GM19240 (cell line): ENCODE measurements around the gene ANTXR2.
"Not testable (repeated sequence)": the region's sequence is repeated elsewhere in the genome, so short reads cannot be mapped to it uniquely, and the experiment has no call there.

Experiments
- DNase-seq: peaks from one replicate; pipeline ENCODE4 v3.0.0; 2011; ENCODE audit warnings: low spot score; ENCODE audit not compliant: insufficient read length

Gene ANTXR2

GRCh38 chr4:79991100-79991499 is 81.9 kb downstream of the ANTXR2 start:
- DNase-seq = not testable (repeated sequence)

GRCh38 chr4:79987401-79987800 is 85.6 kb downstream of the ANTXR2 start:
- no peak for DNase-seq

- DNase-seq = no peak
Measured at GRCh38 chr4:79983431-79983830, 89.6 kb downstream of the ANTXR2 start.

GRCh38 chr4:79982601-79983322 is 90.3 kb downstream of the ANTXR2 start:
- no peak for DNase-seq

- no peak for DNase-seq
Measured at GRCh38 chr4:79980448-79980847, 92.6 kb downstream of the ANTXR2 start.

DNA sequence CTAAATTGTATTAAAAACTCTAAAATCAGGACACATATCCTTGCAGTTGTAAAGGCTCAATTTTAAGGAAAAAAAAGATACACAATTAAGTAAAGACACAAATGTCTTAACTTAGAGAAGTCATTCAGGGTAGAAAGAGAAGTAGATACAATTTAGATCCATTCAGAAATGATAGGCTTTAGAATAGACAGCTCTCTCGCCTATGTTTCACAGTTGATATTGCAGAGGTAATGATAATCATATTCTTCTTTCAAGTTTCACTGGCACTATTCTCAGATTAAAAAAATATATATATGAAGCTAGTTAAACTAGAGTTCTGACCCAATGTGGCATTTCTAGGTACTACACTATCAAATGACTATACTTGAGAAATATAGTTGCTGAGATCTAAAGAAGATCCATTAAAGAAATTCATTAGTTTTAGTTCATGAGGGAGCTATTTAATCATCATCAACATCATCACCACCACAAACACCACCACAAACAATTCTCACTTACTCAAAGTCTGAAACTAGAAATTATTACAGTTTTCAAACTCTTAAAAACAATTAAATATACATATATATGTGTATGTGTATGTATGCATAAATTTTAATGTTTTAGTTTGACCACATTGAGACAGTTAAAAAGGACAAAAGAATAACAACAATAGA is 93.1 kb downstream of the ANTXR2 start:
- DNase-seq = no peak

DNA sequence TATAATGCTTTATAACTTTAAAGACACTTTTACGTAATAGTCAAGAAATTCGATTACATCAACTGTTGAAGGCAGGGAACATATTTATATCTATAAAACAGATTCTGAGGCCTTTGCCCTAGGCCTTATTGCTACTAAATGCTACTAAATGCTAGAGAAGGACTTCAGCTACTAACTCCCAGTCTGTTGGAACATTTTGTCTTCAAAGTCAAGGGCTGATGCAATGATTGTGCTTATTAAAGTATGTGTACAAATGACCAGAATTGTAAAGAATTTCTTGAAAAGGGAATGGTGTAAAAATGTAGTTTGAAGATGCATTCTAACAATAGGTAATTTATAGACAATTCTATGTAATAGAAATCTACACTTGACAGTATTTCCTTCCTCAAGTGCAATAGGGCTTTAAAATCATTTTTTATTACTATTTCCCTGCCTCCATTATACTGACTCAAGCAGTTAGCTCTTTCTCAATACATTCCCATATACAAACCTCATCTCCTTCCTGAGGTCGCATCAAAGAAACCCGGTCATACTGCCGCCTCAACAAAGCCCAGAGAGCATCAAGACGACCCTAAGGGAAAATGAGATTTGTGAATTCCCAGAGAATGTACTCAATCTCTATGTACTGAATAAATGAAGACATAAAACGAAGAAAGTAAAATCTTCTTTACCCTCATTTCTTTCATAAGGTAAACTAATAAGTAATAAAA is 95.7 kb downstream of the ANTXR2 start:
- DNase-seq = no peak

DNA sequence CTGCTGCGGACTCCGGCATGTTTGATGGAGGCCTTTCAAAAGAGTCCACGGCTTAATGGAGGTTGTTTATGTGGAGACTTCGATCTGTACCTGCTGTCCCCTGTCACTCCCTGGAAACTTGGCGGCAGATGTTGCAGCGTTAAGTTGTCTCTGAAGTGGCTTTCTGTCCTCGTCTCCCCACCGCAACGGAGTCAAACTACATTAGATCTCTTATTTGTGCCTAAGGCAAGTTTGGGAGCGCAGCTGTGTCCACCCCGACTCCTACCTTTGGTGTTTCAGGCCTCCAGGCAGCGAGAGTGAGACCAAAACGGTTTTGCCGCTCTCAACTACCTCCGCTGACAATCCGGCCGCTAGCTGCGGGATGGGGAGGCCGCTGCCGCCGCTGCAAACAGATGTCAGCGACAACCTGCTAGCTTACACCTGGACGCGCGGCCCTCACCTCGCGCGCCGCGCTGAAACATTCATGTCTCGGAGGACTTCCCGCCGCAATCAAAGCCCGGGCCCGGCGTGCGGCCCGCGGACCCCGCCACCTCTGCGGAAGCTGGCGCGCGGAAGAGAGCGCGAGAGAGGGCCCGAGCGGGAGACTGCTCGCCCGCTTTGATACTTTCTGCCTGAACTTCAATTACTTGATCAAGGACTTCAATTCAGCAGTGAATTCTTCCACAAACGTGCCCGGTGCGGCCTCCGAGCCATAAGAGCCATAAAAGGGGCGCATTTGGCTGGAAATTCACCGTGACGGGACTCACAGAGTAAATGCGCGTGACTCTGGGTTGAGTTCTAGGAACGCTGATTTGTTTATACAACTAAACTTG is 108.4 kb downstream of the ANTXR2 start:
- DNase-seq = no peak

GRCh38 chr4:79964020-79964399 is 109.0 kb downstream of the ANTXR2 start:
- DNase-seq = no peak

DNA sequence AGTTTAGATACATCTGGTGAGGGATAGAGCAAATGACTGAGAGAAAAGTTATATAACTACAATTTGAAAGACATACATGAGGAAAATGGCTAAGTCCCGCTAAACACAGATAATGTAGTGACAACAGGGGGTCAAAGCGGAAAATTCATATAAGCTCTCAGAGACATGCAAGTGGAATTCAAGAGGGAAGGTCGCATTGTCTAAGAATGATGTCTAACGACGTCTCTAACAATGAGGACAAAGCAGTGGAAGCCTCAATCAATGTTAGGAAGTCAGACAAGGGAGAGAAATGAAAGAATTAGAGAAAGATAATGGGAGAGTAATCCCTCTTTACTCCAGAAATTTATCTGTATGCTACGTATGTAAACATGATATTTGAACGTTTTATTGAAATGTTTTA is 113.4 kb downstream of the ANTXR2 start:
- no peak for DNase-seq

DNA sequence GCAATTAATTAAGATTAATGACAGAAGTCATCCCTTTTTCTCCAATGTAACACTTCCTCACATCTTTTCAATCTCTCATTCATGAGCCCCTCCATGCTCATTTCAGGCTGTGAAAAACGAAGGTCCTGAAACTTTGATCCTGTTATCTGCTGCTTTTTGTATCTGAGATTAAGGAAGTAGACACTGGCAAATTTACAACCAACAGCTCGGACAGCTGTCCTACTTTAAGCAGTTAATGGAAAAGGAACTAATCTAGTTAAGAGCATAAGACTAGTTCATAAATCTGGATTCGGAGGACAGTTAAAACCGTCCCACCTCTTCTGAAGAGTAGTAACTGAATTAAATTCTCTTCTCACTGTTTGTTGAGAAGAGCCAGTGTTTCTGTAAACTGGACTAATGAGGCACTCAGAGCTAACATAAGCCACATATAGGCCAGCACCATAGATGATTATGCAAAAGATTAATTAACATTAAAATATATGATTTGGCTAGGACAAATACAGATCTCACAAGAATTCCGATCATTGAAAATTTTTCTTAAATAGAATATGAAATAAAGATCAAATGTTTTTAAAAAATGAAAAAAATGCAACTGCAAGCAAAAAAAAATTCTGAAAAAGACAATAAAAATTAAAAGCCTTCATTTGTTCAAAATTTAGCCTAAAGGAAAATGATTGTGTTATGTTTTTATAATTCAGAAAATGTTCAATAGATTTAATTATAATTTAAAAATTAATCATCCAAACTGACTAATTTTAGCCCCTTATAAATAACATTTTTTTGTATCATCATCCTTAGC is 114.4 kb downstream of the ANTXR2 start:
- no peak for DNase-seq

DNA sequence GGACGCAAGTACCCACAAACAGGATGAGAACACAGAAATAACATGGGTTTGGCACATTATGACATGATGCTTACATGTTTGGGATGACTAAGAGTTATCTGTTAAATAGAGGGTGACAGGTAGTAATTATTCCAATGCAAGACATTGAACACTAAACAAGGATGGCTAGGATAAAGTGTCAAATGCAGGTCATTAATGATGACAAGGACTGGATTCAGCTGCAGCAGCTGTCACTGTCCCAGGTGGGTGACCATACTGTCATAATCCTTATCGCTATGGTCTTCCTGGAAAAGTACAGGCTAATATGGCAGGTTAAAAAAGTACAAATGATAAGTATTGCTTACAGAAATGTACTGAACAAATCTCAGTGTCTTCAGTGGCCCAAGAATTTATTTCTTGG is 123.9 kb downstream of the ANTXR2 start:
- no peak for DNase-seq

DNA sequence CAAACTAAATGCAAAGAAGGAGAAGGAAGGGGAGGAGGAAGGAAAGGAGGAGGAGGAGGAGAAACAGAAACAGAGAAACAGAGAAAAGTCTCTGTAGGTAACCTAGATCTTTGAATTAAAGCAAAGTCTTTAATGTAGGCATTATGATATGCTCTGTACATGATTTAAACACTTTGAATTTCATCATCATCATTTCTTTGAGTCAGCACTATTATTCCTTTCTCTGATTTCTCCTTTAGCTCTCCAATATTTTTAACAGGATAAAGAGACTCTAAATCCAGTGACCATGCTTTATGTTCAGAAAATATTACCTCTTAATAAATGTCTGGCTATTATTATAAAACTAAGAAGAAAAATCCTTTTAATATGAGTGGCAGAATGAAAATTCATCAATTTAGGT is 124.3 kb downstream of the ANTXR2 start:
- no peak for DNase-seq

GRCh38 chr4:79948261-79948660 is 124.8 kb downstream of the ANTXR2 start:
- DNase-seq = no peak

GRCh38 chr4:79947386-79947785 is 125.6 kb downstream of the ANTXR2 start:
- DNase-seq = no peak

DNA sequence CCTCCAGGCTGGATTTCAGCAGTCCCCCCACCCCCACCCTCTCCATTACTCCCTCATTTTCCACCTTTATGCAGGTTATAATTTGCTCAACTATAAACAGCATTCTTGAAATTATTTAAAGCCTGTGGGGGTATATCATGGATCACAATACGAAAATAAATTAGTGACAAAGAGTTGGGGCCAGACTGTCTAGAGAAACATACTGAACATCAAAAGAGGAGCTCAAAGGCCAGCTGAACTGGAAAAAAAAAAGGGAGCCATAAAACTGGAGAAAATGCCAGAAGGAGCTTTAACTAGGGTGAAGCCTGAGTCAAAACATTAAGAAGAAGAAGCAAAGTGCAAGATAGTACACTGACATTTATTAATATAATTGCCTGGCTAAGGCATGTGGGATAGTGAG is 137.8 kb downstream of the ANTXR2 start:
- DNase-seq = no peak

DNA sequence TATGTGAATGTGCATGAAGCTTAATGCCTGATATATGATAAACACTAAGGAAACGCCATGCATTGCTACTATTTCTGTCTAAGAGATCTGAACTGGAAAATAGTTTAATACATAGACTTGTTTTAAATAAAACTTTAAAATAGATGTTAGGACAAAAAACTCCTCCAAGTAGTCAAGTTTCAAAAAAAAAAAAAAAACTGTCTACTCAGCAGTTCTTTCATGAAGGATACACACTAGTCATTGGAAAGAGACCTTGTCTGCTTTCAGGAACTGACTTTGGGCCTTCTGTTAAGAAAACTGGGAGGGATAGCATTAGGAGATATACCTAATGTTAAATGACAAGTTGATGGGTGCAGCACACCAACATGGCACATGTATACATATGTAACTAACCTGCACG is 138.4 kb downstream of the ANTXR2 start:
- no peak for DNase-seq

GRCh38 chr4:79927931-79928330 is 145.1 kb downstream of the ANTXR2 start:
- no peak for DNase-seq

DNA sequence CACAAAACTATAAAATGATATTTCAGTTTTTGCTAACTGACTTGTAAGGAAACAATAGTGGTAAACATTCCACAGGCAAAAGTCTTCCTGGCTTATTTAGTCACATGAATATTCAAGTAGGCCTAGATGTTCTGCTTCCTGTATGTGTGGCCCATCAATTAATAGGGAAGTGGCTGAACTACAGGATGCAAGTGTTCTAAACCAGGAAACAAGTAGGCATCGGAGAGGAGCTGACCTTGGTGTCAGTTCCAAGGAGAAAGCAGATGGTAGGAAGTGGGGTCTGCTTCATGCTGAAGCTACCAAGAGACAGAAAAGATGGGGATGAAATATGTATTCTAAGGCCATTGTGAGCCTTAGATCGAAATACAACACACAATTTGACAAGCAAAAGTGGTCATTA is 149.7 kb downstream of the ANTXR2 start:
- no peak for DNase-seq

- DNase-seq = no peak
Measured at GRCh38 chr4:79922011-79922410, 151.0 kb downstream of the ANTXR2 start.
